ENCODE data around the gene CCS.

Gene CCS

GRCh38 chr11:66592457-66593302, at the start of gene CCS, which contains the start of gene CCDC87:
Gene CCS, plus strand, starts transcription at chr11:66593185. Its CDS starts 77 bp downstream, at chr11:66593262.
Gene CCDC87, minus strand, starts transcription at chr11:66593063. Its CDS starts 48 bp downstream, at chr11:66593015.
- peak; percentile 16; the same call in 1 of the 2 replicates for TF ChIP-seq EP300 (IDR thresholded peaks at IDR 0.05; ENCODE audit: borderline replicate concordance)
- TF ChIP-seq TCF12 (IDR thresholded peaks at IDR 0.05; ENCODE audit: low read depth), result peak; percentile 47; the same call in 1 of the 2 replicates
- TF ChIP-seq MAX (IDR thresholded peaks at IDR 0.05), result peak; percentile 81
- peak; percentile 25; the same call in 1 of the 2 replicates for TF ChIP-seq RAD21 (IDR thresholded peaks at IDR 0.05; ENCODE audit: low read depth)
- TF ChIP-seq TAF1 (IDR thresholded peaks at IDR 0.05; ENCODE audit: low read depth), result peak; percentile 91
- no peak for TF ChIP-seq YY1 (IDR thresholded peaks at IDR 0.05; ENCODE audit: low read depth)

GRCh38 chr11:66543263-66544107, 49.5 kb upstream of the CCS start:
- TF ChIP-seq USF1 (IDR thresholded peaks at IDR 0.05), result no peak
- TF ChIP-seq EGR1 (IDR thresholded peaks at IDR 0.05), result no peak
- no peak for TF ChIP-seq TCF12 (IDR thresholded peaks at IDR 0.05; ENCODE audit: low read depth)
- TF ChIP-seq ZBTB7A (IDR thresholded peaks at IDR 0.05; ENCODE audit: low read depth), result no peak
- no peak for TF ChIP-seq NFIC (IDR thresholded peaks at IDR 0.05)
- no peak for TF ChIP-seq RAD21 (IDR thresholded peaks at IDR 0.05; ENCODE audit: low read depth)
- TF ChIP-seq TEAD4 (IDR thresholded peaks at IDR 0.05), result no peak
- no peak for TF ChIP-seq CEBPB (IDR thresholded peaks at IDR 0.05)
- TF ChIP-seq EP300 (IDR thresholded peaks at IDR 0.05; ENCODE audit: borderline replicate concordance), result no peak
- no peak for TF ChIP-seq CREB1 (IDR thresholded peaks at IDR 0.05; ENCODE audit: low read depth)
- TF ChIP-seq MAX (IDR thresholded peaks at IDR 0.05), result no peak
- TF ChIP-seq FOXM1 (IDR thresholded peaks at IDR 0.05; ENCODE audit: borderline replicate concordance, low read depth), result no peak
- no peak for TF ChIP-seq REST (IDR thresholded peaks at IDR 0.05; ENCODE audit: low read depth)
- no peak for TF ChIP-seq YY1 (IDR thresholded peaks at IDR 0.05; ENCODE audit: low read depth)
- TF ChIP-seq TAF1 (IDR thresholded peaks at IDR 0.05; ENCODE audit: low read depth), result no peak

GRCh38 chr11:66545701-66546367, 47.2 kb upstream of the CCS start, which contains the start of gene ZDHHC24:
Gene ZDHHC24, minus strand, starts transcription at chr11:66546048. Its CDS starts 45 bp downstream, at chr11:66546003.
- peak; percentile 75 for TF ChIP-seq NFIC (IDR thresholded peaks at IDR 0.05)
- TF ChIP-seq ZBTB7A (IDR thresholded peaks at IDR 0.05; ENCODE audit: low read depth), result 0 out of 2 replicates have a peak, but pooled peaks have one; percentile 45
- TF ChIP-seq TEAD4 (IDR thresholded peaks at IDR 0.05), result peak; percentile 36; the same call in 1 of the 2 replicates
- no peak for TF ChIP-seq CEBPB (IDR thresholded peaks at IDR 0.05)
- TF ChIP-seq CREB1 (IDR thresholded peaks at IDR 0.05; ENCODE audit: low read depth), result no peak
- TF ChIP-seq EGR1 (IDR thresholded peaks at IDR 0.05), result no peak
- no peak for TF ChIP-seq USF1 (IDR thresholded peaks at IDR 0.05)
- 0 out of 2 replicates have a peak, but pooled peaks have one; percentile 11 for TF ChIP-seq EP300 (IDR thresholded peaks at IDR 0.05; ENCODE audit: borderline replicate concordance)
- peak; percentile 63 for TF ChIP-seq MAX (IDR thresholded peaks at IDR 0.05)
- TF ChIP-seq TAF1 (IDR thresholded peaks at IDR 0.05; ENCODE audit: low read depth), result peak; percentile 65
- peak; percentile 39; the same call in 1 of the 2 replicates for TF ChIP-seq YY1 (IDR thresholded peaks at IDR 0.05; ENCODE audit: low read depth)
- no peak for TF ChIP-seq RAD21 (IDR thresholded peaks at IDR 0.05; ENCODE audit: low read depth)
- peak; percentile 51; the same call in 1 of the 2 replicates for TF ChIP-seq TCF12 (IDR thresholded peaks at IDR 0.05; ENCODE audit: low read depth)
- TF ChIP-seq REST (IDR thresholded peaks at IDR 0.05; ENCODE audit: low read depth), result no peak
- no peak for TF ChIP-seq FOXM1 (IDR thresholded peaks at IDR 0.05; ENCODE audit: borderline replicate concordance, low read depth)
